Measurements from ENCODE around the gene APBA1.

Gene APBA1

DNA sequence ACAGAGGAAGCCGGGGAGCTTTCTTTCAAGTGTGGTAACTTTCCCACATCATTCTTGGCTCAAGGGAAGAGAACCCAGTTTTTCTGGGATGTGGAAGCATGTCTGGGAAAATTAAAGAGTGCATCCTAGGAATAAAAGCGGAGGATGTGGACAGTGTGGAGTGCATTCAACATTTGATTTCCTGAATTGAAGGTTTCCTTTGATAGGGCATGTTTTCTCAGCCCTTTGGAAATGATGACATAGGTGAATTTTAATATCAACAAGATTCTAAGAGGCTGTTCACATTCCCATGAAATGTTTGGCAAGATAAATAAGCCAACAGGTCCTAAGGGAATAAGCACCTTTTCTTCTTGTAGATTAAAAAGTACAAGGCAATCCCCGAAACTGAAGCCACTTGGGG is 283.6 kb downstream of the APBA1 start:
- no peak for TF ChIP-seq ZC3H10 (CRISPR knock-in tag; IDR thresholded peaks at IDR 0.05)
- TF ChIP-seq, protein P1, sequence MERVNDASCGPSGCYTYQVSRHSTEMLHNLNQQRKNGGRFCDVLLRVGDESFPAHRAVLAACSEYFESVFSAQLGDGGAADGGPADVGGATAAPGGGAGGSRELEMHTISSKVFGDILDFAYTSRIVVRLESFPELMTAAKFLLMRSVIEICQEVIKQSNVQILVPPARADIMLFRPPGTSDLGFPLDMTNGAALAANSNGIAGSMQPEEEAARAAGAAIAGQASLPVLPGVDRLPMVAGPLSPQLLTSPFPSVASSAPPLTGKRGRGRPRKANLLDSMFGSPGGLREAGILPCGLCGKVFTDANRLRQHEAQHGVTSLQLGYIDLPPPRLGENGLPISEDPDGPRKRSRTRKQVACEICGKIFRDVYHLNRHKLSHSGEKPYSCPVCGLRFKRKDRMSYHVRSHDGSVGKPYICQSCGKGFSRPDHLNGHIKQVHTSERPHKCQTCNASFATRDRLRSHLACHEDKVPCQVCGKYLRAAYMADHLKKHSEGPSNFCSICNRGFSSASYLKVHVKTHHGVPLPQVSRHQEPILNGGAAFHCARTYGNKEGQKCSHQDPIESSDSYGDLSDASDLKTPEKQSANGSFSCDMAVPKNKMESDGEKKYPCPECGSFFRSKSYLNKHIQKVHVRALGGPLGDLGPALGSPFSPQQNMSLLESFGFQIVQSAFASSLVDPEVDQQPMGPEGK (CRISPR knock-in tag; IDR thresholded peaks at IDR 0.05; ENCODE audit: borderline replicate concordance), result no peak
- TF ChIP-seq ARNTL (CRISPR knock-in tag; IDR thresholded peaks at IDR 0.05; ENCODE audit: borderline replicate concordance, low read depth), result no peak
- no peak for TF ChIP-seq GLIS3 (CRISPR knock-in tag; IDR thresholded peaks at IDR 0.05)
- TF ChIP-seq CREB5 (CRISPR knock-in tag; IDR thresholded peaks at IDR 0.05; ENCODE audit: low read depth), result no peak
- no peak for TF ChIP-seq SNAI2 (CRISPR knock-in tag; IDR thresholded peaks at IDR 0.05)
- TF ChIP-seq ESRRG (CRISPR knock-in tag; IDR thresholded peaks at IDR 0.05), result no peak
- ATAC-seq, result no peak

DNA sequence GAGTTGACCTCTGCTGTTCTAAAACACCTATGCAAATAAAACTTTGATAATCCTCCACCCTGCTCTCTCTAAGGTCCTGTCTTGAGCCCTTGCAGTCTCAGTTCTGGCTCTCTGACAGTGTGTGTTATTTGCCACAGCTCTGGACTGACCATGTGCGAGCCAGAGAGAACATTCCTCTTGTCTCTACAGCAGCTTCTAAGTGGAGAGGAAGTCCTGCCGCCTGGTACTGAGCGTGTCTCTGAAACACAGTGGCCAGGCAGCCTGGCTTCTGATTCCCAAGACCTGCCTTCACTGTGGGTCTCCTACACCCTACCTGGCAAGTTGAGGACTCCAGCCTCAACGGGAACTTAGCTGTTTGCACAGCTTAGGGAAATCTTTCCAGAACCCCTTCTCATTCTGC is 285.5 kb downstream of the APBA1 start:
- TF ChIP-seq ZC3H10 (CRISPR knock-in tag; IDR thresholded peaks at IDR 0.05) (no peak), CSRNP3 (CRISPR knock-in tag; IDR thresholded peaks at IDR 0.05) (no peak), ZNF565 (CRISPR knock-in tag; conservative IDR thresholded peaks at IDR 0.05; ENCODE audit: low read depth) (no peak), ZNF70 (CRISPR knock-in tag; IDR thresholded peaks at IDR 0.05) (no peak), GLIS3 (CRISPR knock-in tag; IDR thresholded peaks at IDR 0.05) (no peak), ZNF8 (CRISPR knock-in tag; IDR thresholded peaks at IDR 0.05) (no peak)
- TF ChIP-seq, protein P2, sequence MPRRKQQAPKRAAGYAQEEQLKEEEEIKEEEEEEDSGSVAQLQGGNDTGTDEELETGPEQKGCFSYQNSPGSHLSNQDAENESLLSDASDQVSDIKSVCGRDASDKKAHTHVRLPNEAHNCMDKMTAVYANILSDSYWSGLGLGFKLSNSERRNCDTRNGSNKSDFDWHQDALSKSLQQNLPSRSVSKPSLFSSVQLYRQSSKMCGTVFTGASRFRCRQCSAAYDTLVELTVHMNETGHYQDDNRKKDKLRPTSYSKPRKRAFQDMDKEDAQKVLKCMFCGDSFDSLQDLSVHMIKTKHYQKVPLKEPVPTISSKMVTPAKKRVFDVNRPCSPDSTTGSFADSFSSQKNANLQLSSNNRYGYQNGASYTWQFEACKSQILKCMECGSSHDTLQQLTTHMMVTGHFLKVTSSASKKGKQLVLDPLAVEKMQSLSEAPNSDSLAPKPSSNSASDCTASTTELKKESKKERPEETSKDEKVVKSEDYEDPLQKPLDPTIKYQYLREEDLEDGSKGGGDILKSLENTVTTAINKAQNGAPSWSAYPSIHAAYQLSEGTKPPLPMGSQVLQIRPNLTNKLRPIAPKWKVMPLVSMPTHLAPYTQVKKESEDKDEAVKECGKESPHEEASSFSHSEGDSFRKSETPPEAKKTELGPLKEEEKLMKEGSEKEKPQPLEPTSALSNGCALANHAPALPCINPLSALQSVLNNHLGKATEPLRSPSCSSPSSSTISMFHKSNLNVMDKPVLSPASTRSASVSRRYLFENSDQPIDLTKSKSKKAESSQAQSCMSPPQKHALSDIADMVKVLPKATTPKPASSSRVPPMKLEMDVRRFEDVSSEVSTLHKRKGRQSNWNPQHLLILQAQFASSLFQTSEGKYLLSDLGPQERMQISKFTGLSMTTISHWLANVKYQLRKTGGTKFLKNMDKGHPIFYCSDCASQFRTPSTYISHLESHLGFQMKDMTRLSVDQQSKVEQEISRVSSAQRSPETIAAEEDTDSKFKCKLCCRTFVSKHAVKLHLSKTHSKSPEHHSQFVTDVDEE (CRISPR knock-in tag; IDR thresholded peaks at IDR 0.05), result no peak
- ATAC-seq, result no peak

GRCh38 chr9:69385581-69386033 is 286.6 kb downstream of the APBA1 start:
- no peak for TF ChIP-seq ZNF8 (CRISPR knock-in tag; IDR thresholded peaks at IDR 0.05)
- no peak for TF ChIP-seq CSRNP3 (CRISPR knock-in tag; IDR thresholded peaks at IDR 0.05)
- TF ChIP-seq SNAI2 (CRISPR knock-in tag; IDR thresholded peaks at IDR 0.05), result no peak
- no peak for TF ChIP-seq CREB5 (CRISPR knock-in tag; IDR thresholded peaks at IDR 0.05; ENCODE audit: low read depth)
- TF ChIP-seq RARB (CRISPR knock-in tag; IDR thresholded peaks at IDR 0.05), result no peak
- no peak for ATAC-seq

- no peak for ATAC-seq
- TF ChIP-seq CSRNP3 (CRISPR knock-in tag; IDR thresholded peaks at IDR 0.05) (no peak), ISL1 (CRISPR knock-in tag; IDR thresholded peaks at IDR 0.05) (no peak), ESRRG (CRISPR knock-in tag; IDR thresholded peaks at IDR 0.05) (no peak), GLIS3 (CRISPR knock-in tag; IDR thresholded peaks at IDR 0.05) (no peak), CSDC2 (CRISPR knock-in tag; IDR thresholded peaks at IDR 0.05) (no peak), ARNTL (CRISPR knock-in tag; IDR thresholded peaks at IDR 0.05; ENCODE audit: borderline replicate concordance, low read depth) (no peak), ZNF70 (CRISPR knock-in tag; IDR thresholded peaks at IDR 0.05) (no peak), PPARA (CRISPR knock-in tag; IDR thresholded peaks at IDR 0.05; ENCODE audit: borderline replicate concordance) (no peak), ZNF565 (CRISPR knock-in tag; conservative IDR thresholded peaks at IDR 0.05; ENCODE audit: low read depth) (no peak), ZFP30 (CRISPR knock-in tag; IDR thresholded peaks at IDR 0.05) (no peak), BACH2 (CRISPR knock-in tag; IDR thresholded peaks at IDR 0.05; ENCODE audit: borderline replicate concordance) (no peak), TOX (CRISPR knock-in tag; IDR thresholded peaks at IDR 0.05; ENCODE audit: borderline replicate concordance) (no peak)
- TF ChIP-seq, protein P2 (CRISPR knock-in tag; IDR thresholded peaks at IDR 0.05), result no peak
Observed at GRCh38 chr9:69382135-69382534, 290.0 kb downstream of the APBA1 start.

All from SK-N-SH treated with all-trans-retinoic acid at 6 μM for 48 hours (cell line).